ENCODE data around the gene VEGFD. TPM values are rescaled to one million over a fixed set of nuclear protein-coding genes. Genes with fewer than 3 reads are reported as not detected.

VEGFD gene
- total and polyA plus RNA-seq, 8 donors: 0.25 to 4.2 (median 2.2) TPM; not detected in 4

DNA sequence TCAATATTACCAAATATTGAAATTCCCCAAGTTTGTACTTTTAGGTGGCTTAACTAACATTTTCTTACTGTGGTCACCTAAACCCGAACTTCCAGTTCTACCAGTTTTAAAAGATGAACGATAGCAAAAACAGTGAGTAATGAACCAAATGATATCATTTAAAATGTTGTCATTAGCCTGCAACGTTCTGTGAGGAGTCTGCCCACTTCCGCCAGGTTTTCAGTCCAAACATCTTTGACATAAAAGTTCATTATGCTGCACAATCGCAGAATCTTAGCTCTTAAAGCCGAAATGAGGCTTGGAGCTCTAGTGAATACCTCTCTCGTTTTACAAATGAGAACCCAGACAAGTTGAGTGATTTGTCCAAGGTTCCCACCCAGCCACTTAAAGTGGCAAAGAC, 49.7 kb downstream of the VEGFD start:
- Histone ChIP-seq H3K27me3 (no peaks in the 10 kb centered on the region), H3K27ac (peak overlapping the region; percentile 90 to 95 (median 91)), H3K4me1 (peaks cover 0 to 19% (median 6%) of the 10 kb centered on the region in 4 donors), H3K9me3 (no peaks in the 10 kb centered on the region), H3K36me3 (peaks cover 5 to 20% (median 15%) of the 10 kb centered on the region in 4 donors), H3K4me3 (peak overlapping the region; percentile 54 to 70 (median 61))
- DNase-seq: peak in 1 of 2 donors; percentile 63
- intact Hi-C loops (cut with DNase I; ENCODE audit: low total_unique reads): no loop called here
- whole genome bisulfite sequencing, 5 donors: 3 to 41% (median 10%) methylated on average over 7 of the region's 7 CpGs
- TF ChIP-seq POLR2AphosphoS5 (IDR thresholded peaks at IDR 0.05) (peak in 1 of 3 donors; percentile 5), EP300 (IDR thresholded peaks at IDR 0.05) (no peak), POLR2A (IDR thresholded peaks at IDR 0.05) (no peak)
- TF ChIP-seq, protein P1, sequence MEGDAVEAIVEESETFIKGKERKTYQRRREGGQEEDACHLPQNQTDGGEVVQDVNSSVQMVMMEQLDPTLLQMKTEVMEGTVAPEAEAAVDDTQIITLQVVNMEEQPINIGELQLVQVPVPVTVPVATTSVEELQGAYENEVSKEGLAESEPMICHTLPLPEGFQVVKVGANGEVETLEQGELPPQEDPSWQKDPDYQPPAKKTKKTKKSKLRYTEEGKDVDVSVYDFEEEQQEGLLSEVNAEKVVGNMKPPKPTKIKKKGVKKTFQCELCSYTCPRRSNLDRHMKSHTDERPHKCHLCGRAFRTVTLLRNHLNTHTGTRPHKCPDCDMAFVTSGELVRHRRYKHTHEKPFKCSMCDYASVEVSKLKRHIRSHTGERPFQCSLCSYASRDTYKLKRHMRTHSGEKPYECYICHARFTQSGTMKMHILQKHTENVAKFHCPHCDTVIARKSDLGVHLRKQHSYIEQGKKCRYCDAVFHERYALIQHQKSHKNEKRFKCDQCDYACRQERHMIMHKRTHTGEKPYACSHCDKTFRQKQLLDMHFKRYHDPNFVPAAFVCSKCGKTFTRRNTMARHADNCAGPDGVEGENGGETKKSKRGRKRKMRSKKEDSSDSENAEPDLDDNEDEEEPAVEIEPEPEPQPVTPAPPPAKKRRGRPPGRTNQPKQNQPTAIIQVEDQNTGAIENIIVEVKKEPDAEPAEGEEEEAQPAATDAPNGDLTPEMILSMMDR (IDR thresholded peaks at IDR 0.05): no peak

DNA sequence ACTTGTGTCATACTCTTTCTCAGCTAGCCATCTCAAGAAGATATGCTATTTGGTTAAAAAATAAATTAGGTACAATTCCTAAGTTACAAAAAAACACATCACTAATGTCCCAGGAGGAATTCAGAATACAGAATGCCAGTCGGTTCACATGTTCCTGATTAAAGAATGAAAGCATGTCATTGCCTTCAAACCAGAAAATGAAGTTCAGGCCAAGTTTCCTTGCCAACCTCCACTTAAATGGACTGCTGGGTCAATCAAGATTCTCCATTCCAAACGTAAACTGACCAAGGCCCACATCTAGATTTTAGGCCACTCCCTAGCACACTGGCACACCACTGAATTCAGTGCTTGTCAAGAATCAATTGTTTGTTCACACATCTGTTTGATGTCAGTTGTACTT, 55.4 kb downstream of the VEGFD start:
- WGBS, 5 donors: 17 to 48% (median 35%) methylated on average over 2 of the region's 2 CpGs
- intact Hi-C loops (cut with DNase I; ENCODE audit: low total_unique reads): no loop called here
- DNase-seq: no peak
- TF ChIP-seq POLR2A (IDR thresholded peaks at IDR 0.05): no peak
- TF ChIP-seq POLR2AphosphoS5 (IDR thresholded peaks at IDR 0.05): no peak
- TF ChIP-seq EP300 (IDR thresholded peaks at IDR 0.05): no peak
- no peaks in the 10 kb centered on the region for H3K27me3 ChIP-seq
- H3K9me3 ChIP-seq: no peaks in the 10 kb centered on the region
- H3K27ac ChIP-seq: no peak overlapping the region
- H3K36me3 ChIP-seq: peaks cover 5 to 32% (median 24%) of the 10 kb centered on the region in 4 donors
- H3K4me3 ChIP-seq: no peak overlapping the region
- peaks cover 0 to 8% (median 1%) of the 10 kb centered on the region in 4 donors for H3K4me1 ChIP-seq

DNA sequence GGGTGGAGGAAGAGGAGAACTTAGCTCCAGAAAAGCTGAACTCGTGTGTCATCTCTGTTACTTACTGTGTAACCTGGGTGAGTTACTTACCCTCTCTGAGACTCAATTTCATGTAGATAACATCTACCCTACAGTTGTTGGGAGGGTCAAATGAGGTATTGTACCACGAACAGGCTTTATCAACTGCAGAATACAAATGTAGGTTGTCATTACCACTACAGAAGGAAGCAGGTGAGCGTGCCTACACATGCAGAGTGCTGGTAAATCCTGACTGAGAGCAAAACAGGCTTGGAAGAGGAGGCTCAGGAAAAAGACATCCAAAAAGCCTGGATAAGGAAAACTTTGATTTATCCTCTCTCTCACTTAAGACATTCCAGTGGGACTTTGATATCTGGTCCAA, 56.1 kb downstream of the VEGFD start:
- intact Hi-C loops (cut with DNase I; ENCODE audit: low total_unique reads): no loop called here
- Histone ChIP-seq H3K27ac (no peak overlapping the region), H3K9me3 (no peaks in the 10 kb centered on the region), H3K36me3 (peaks cover 5 to 39% (median 29%) of the 10 kb centered on the region in 4 donors), H3K4me1 (peaks cover 0 to 6% (median 0%) of the 10 kb centered on the region in 4 donors), H3K27me3 (no peaks in the 10 kb centered on the region), H3K4me3 (no peak overlapping the region)
- WGBS, 5 donors: 54 to 87% (median 71%) methylated on average over 3 of the region's 3 CpGs
- DNase-seq: no peak
- TF ChIP-seq EP300 (IDR thresholded peaks at IDR 0.05): no peak
- no peak for TF ChIP-seq POLR2AphosphoS5 (IDR thresholded peaks at IDR 0.05)
- TF ChIP-seq, protein P1 (IDR thresholded peaks at IDR 0.05): no peak
- no peak for TF ChIP-seq POLR2A (IDR thresholded peaks at IDR 0.05)

DNA sequence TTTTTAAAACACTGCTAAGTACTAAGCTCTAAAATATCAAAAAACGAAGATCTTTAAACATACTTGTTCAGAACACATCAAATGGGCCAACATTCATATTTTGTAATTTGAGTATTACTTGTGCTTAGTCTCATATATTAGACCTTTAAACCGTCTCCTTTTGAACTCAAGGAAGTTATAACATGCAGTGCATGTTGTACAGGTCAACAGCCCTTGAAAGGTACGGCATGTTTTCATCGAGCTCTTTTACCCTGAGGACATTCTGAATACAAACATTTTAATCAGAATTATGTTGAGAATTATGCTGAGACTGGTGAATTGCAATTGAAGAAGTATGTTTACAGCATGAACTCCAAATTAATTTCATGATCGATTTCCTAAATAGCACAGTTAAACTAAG, 61.7 kb downstream of the VEGFD start:
- Histone ChIP-seq H3K4me3 (no peak overlapping the region), H3K9me3 (no peaks in the 10 kb centered on the region), H3K27me3 (no peaks in the 10 kb centered on the region), H3K36me3 (peaks cover 0 to 41% (median 36%) of the 10 kb centered on the region in 4 donors), H3K27ac (no peak overlapping the region), H3K4me1 (no peaks in the 10 kb centered on the region)
- no peak for DNase-seq
- TF ChIP-seq POLR2A (IDR thresholded peaks at IDR 0.05) (no peak), POLR2AphosphoS5 (IDR thresholded peaks at IDR 0.05) (no peak), EP300 (IDR thresholded peaks at IDR 0.05) (no peak)
- TF ChIP-seq, protein P1 (IDR thresholded peaks at IDR 0.05): no peak
- 74 to 91% (median 88%) methylated on average over 5 of the region's 5 CpGs for WGBS, 5 donors
- intact Hi-C loops (cut with DNase I; ENCODE audit: low total_unique reads): no loop called here

DNA sequence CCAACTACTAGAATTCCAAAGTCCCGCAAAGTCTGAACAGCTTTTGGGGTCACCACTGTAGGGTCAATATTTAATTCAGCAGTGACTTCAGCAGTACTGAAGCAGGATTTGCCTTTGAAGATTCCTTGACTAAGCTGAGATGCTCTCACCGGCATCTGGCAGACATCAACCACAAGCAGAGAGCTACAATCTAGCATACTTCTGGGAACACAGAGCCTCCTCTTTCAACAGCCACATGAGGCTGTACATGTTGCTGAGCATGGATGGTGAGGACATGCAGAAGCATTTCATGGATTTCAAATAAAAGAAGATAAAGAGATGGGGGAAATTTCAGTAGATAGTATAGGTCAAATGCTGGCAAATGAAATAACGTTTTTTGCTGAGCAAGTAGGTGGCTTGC, 62.1 kb downstream of the VEGFD start:
- Histone ChIP-seq H3K27me3 (no peaks in the 10 kb centered on the region), H3K4me1 (no peaks in the 10 kb centered on the region), H3K27ac (no peak overlapping the region), H3K9me3 (no peaks in the 10 kb centered on the region), H3K4me3 (no peak overlapping the region), H3K36me3 (peaks cover 0 to 41% (median 36%) of the 10 kb centered on the region in 4 donors)
- TF ChIP-seq EP300 (IDR thresholded peaks at IDR 0.05) (no peak), POLR2AphosphoS5 (IDR thresholded peaks at IDR 0.05) (no peak), POLR2A (IDR thresholded peaks at IDR 0.05) (no peak)
- TF ChIP-seq, protein P1 (IDR thresholded peaks at IDR 0.05): no peak
- 73 to 89% (median 80%) methylated on average over 2 to 3 of the region's 3 CpGs for WGBS, 5 donors
- intact Hi-C loops (cut with DNase I; ENCODE audit: low total_unique reads): no loop called here
- DNase-seq: no peak

Measured in stomach (tissue), 9 donors.